Tibial nerve (tissue), 4 donors: ENCODE results near the gene TGFA. TPM values are rescaled to one million over a fixed set of nuclear protein-coding genes. Genes with fewer than 3 reads are reported as not detected.

ENCODE experiments used
- DNase-seq, 2 donors: peaks; one replicate each; pipeline ENCODE4 v3.0.0-alpha.2; 2019; ENCODE audit warnings: low spot score in 2 of 2
- H3K27ac ChIP-seq, 4 donors: fragments of 200-600 bp; sonication (generic) in 3 of 4; one replicate each; pipeline ENCODE4 v1.5.1; 2017 to 2019; ENCODE audit warnings: mild to moderate bottlenecking in 1 of 4
- H3K27me3 ChIP-seq, 2 donors: fragments of 200-600 bp; sonication (generic) in 1 of 2; one replicate each; pipeline versions ENCODE4 v1.5.1 to v1.6.0; 2017 to 2019
- H3K36me3 ChIP-seq, 3 donors: fragments of 200-600 bp; sonication (generic); one replicate each; pipeline ENCODE4 v1.5.1; 2018 to 2019
- H3K4me1 ChIP-seq, 4 donors: fragments of 200-600 bp; sonication (generic) in 3 of 4; one replicate each; pipeline ENCODE4 v1.5.1; 2017 to 2019
- H3K4me3 ChIP-seq, 4 donors: fragments of 200-600 bp; sonication (generic) in 3 of 4; one replicate each; pipeline ENCODE4 v1.5.1; 2017 to 2019; ENCODE audit warnings: mild to moderate bottlenecking in 1 of 4, moderate library complexity in 1 of 4
- H3K9me3 ChIP-seq, 4 donors: fragments of 200-600 bp; sonication (generic) in 3 of 4; one replicate each; pipeline ENCODE4 v1.5.1; 2017 to 2019
- EP300 ChIP-seq, 2 donors: sonication (generic); formaldehyde crosslinking; IDR thresholded peaks; one replicate each; pipeline ENCODE4 v1.6.1; 2017; ENCODE audit warnings: antibody characterized with exemption in 2 of 2, mild to moderate bottlenecking in 1 of 2
- POLR2A ChIP-seq, 2 donors: fragments of 450-650 bp; IDR thresholded peaks; one replicate each; pipeline ENCODE4 v1.6.1; 2017; ENCODE audit warnings: antibody characterized with exemption in 2 of 2, mild to moderate bottlenecking in 2 of 2, moderate library complexity in 2 of 2
- WGBS, 2 donors: methylation state at CpG; one replicate each; pipeline ENCODE4 v1.1.5; 2018; 5-methylcytosine and 5-hydroxymethylcytosine counted together
- total RNA-seq, 4 donors: library from RNA; depleted of rRNA; stranded (reverse); fragments of >200 nt; gene quantifications; one replicate each; pipeline ENCODE4 v1.1.0, GENCODE V29; 2016
- TF ChIP-seq, protein P1 (sequence below), 5 experiments: fragments of 200-600 bp in 3 of 5; fragments of 450-650 bp in 2 of 5; sonication (generic) in 3 of 5; IDR thresholded peaks; one replicate each; pipeline ENCODE4 v1.5.1; 2016 to 2019; ENCODE audit warnings: antibody characterized with exemption in 5 of 5, mild to moderate bottlenecking in 3 of 5, moderate library complexity in 2 of 5

The TGFA gene
- total RNA-seq, 4 donors from 2014 or later: 3.0 to 12.6 (median 9.6) TPM

DNA sequence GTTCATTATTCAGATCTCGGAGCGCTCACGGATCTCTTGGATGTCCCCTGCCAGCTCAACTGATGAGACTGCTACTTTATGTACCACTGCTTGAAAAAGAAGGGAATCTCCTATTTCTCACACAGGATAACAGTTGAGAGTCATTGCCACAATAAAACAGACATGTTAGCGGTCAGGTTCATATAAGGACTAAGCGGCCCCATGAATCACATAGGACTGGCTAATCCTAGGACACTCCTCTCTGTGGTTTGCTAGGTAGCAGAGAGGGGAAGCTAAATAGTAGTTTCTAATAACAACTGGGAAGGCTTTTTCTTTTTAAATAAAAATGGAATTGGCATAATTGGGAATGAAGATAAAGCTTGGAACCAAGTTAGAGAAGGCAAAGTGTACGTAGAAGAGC is 15.9 kb upstream of the TGFA start:
- TF ChIP-seq, protein P1, sequence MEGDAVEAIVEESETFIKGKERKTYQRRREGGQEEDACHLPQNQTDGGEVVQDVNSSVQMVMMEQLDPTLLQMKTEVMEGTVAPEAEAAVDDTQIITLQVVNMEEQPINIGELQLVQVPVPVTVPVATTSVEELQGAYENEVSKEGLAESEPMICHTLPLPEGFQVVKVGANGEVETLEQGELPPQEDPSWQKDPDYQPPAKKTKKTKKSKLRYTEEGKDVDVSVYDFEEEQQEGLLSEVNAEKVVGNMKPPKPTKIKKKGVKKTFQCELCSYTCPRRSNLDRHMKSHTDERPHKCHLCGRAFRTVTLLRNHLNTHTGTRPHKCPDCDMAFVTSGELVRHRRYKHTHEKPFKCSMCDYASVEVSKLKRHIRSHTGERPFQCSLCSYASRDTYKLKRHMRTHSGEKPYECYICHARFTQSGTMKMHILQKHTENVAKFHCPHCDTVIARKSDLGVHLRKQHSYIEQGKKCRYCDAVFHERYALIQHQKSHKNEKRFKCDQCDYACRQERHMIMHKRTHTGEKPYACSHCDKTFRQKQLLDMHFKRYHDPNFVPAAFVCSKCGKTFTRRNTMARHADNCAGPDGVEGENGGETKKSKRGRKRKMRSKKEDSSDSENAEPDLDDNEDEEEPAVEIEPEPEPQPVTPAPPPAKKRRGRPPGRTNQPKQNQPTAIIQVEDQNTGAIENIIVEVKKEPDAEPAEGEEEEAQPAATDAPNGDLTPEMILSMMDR (IDR thresholded peaks at IDR 0.05): no peak
- no peak for TF ChIP-seq EP300 (IDR thresholded peaks at IDR 0.05)
- TF ChIP-seq POLR2A (IDR thresholded peaks at IDR 0.05): no peak
- peaks cover 0 to 5% (median 0%) of the 10 kb centered on the region in 4 donors for H3K4me1 ChIP-seq
- no peak overlapping the region for H3K27ac ChIP-seq
- no peak for DNase-seq
- H3K27me3 ChIP-seq: no peaks in the 10 kb centered on the region
- no peak overlapping the region for H3K4me3 ChIP-seq
- H3K9me3 ChIP-seq: no peaks in the 10 kb centered on the region
- H3K36me3 ChIP-seq: no peaks in the 10 kb centered on the region
- WGBS, 2 donors: 90 to 92% methylated on average over 6 of the region's 6 CpGs

DNA sequence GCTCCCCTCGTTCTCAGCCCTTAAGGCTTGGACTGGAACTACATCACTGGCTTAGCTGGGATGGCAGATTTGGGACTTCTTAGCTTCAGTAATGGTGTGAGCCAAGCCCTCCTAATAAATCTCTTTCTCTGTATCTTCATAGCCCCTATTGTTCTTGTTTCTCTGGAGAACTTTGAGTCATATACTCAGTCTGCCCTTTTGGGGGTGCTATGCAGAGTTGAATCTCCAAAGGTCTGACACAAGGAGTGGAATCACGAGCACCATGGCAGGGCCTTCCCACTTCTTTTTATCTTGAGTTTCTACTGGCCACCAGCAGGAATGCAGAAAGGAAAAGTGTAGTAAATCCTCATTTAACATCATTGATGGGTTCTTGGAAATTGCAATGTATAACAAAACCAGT is 13.3 kb upstream of the TGFA start:
- Histone ChIP-seq H3K27me3 (no peaks in the 10 kb centered on the region), H3K9me3 (no peaks in the 10 kb centered on the region), H3K4me1 (peaks cover 0 to 6% (median 0%) of the 10 kb centered on the region in 4 donors), H3K27ac (no peak overlapping the region), H3K4me3 (no peak overlapping the region), H3K36me3 (no peaks in the 10 kb centered on the region)
- TF ChIP-seq POLR2A (IDR thresholded peaks at IDR 0.05) (no peak), EP300 (IDR thresholded peaks at IDR 0.05) (no peak)
- TF ChIP-seq, protein P1 (IDR thresholded peaks at IDR 0.05): no peak
- 88 to 92% methylated on average over 2 of the region's 2 CpGs for WGBS, 2 donors
- no peak for DNase-seq

DNA sequence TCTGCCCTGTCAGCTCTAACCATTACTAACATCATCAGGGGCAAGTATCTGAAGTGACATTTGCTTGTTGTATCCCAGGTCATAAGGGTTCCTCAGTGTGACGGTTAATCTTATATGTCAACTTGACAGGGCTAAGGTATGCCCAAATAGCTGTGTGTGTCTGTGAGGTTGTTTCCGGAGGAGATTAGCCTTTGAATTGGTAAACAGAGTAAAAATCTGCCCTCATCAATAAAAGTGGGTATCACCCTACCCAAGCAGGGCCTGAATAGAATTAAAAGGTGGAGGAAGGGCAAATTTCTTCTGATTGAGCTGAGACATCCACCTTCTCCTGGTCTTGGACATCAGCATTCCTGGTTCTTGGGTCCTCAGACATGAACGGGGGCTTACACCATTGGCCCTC is 12.8 kb upstream of the TGFA start:
- H3K9me3 ChIP-seq: no peaks in the 10 kb centered on the region
- H3K27ac ChIP-seq: no peak overlapping the region
- WGBS, 2 donors: 88 to 96% methylated on average over 3 of the region's 3 CpGs
- DNase-seq: no peak
- H3K27me3 ChIP-seq: no peaks in the 10 kb centered on the region
- TF ChIP-seq, protein P1 (IDR thresholded peaks at IDR 0.05): no peak
- TF ChIP-seq EP300 (IDR thresholded peaks at IDR 0.05) (no peak), POLR2A (IDR thresholded peaks at IDR 0.05) (no peak)
- no peak overlapping the region for H3K4me3 ChIP-seq
- no peaks in the 10 kb centered on the region for H3K36me3 ChIP-seq
- H3K4me1 ChIP-seq: peaks cover 0 to 6% (median 0%) of the 10 kb centered on the region in 4 donors

DNA sequence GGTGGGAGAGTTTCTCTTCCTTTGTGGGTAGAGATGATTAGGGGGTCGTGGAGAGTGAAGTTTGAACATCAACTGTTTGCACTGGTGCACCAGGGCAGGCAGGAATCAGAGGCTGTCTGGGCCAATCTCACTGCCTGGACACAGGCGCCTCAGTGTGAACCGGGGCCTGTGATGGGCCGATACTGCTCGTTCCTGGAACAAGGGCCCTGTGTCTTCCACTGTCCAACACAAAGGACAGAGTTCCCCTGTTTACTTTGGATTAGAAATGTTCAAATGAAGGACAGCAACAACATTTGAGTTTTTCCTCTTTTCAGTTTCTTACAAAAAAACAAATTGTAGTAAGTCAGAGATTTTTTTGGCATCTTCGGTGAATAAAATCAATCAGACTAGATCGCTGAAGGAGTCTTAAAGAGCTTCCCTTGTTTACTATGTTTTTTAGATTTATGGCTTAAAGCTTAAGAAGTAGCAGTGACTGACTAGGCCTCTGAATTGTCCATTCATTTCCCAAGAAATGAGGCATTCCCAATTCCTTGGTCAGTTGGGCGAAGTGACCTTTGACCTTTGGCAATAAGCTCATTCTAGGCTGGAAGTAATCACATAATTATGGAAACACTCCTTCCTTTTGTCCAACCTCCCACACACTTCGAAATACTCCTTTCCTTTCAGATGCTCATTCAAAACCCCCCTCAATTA is 11.6 kb upstream of the TGFA start:
- H3K4me1 ChIP-seq: peaks cover 0 to 6% (median 0%) of the 10 kb centered on the region in 4 donors
- no peak for DNase-seq
- H3K36me3 ChIP-seq: no peaks in the 10 kb centered on the region
- TF ChIP-seq POLR2A (IDR thresholded peaks at IDR 0.05): no peak
- TF ChIP-seq EP300 (IDR thresholded peaks at IDR 0.05): no peak
- TF ChIP-seq, protein P1 (IDR thresholded peaks at IDR 0.05): no peak
- 37 to 41% methylated on average over 9 of the region's 9 CpGs for WGBS, 2 donors
- no peaks in the 10 kb centered on the region for H3K9me3 ChIP-seq
- H3K27me3 ChIP-seq: no peaks in the 10 kb centered on the region
- no peak overlapping the region for H3K4me3 ChIP-seq
- H3K27ac ChIP-seq: peak overlapping the region in 1 of 4 donors; percentile 52

DNA sequence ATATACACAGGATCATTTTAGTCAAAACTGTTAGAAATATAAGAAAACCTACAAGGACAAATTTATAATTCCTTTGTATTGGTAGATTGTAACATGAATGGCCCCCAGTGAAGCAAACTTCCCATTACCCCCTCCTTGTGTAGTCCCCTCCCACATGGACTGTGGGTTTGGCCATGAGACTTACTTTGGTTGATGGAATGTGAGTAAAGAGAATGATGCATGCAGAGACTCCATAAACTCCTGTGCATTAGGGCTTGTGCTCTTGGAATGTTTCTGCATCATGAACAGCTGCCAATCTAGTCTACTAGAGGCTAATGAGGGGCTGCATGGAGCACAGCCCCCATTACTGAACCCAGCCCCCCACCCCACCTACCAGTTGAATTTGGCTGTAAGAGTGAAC is 8.3 kb upstream of the TGFA start:
- Histone ChIP-seq H3K27me3 (peaks cover 0 to 10% of the 10 kb centered on the region in 2 donors), H3K27ac (no peak overlapping the region), H3K4me1 (peaks cover 0 to 6% (median 0%) of the 10 kb centered on the region in 4 donors), H3K36me3 (no peaks in the 10 kb centered on the region), H3K9me3 (no peaks in the 10 kb centered on the region), H3K4me3 (no peak overlapping the region)
- DNase-seq: no peak
- TF ChIP-seq POLR2A (IDR thresholded peaks at IDR 0.05): no peak
- TF ChIP-seq EP300 (IDR thresholded peaks at IDR 0.05): no peak
- TF ChIP-seq, protein P1 (IDR thresholded peaks at IDR 0.05): no peak
